HCT116 (cell line): Measurements from ENCODE around the gene PDE6B. TPM values are rescaled to one million over a fixed set of nuclear protein-coding genes. Genes with fewer than 3 reads are reported as not detected.

Source experiments
- ATAC-seq: fragments of 200-7000 bp; cut with Tn5 transposase; 2 replicates; pipeline ENCODE4 v1.9.1; 2020; ENCODE audit warnings: mild to moderate bottlenecking, moderate library complexity
- BruUV-seq: library from RNA; stranded (reverse); fragments of 400-500 nt; replicated peaks from 2 replicates; lab custom pipeline; 2021; lab: Mats Ljungman, UMichigan
- CTCF ChIA-PET: fragments of 300-600 bp; sonication (Branson Sonifier 250); formaldehyde crosslinking; loops from one replicate; lab custom pipeline; 2021; ENCODE audit warnings: antibody characterized with exemption; lab: Charles Lee
- POLR2A ChIA-PET: fragments of 300-600, 350-600 bp; sonication (Branson Sonifier 250); formaldehyde crosslinking; loops from one replicate; lab custom pipeline; 2021; ENCODE audit warnings: antibody characterized with exemption; lab: Charles Lee
- RAD21 ChIA-PET, 2 experiments: fragments of 300-600 bp; sonication (Branson Sonifier 250); formaldehyde crosslinking; loops; one replicate each; lab custom pipeline; 2023; ENCODE audit warnings: low total read pairs in 2 of 2; ENCODE audit not compliant: uncharacterized antibody in 2 of 2, unreplicated experiment in 2 of 2, low non-redundant PET in 1 of 2; lab: Charles Lee
- DNase-seq: peaks from one replicate; pipeline ENCODE4 v3.0.0-alpha.2; 2010; ENCODE audit warnings: low read depth, low spot score
- H2AFZ ChIP-seq: fragments of 200-600 bp; shearing (Covaris generic), sonication (generic); 2 replicates; pipeline ENCODE4 v1.6.1; 2017; ENCODE audit warnings: low read depth, mixed run types, mixed read lengths, antibody characterized with exemption, low read length; ENCODE audit not compliant: poor library complexity, severe bottlenecking
- H3K27ac ChIP-seq: 2 replicates; pipeline ENCODE4 v1.5.1; 2012; ENCODE audit warnings: low read depth, low read length
- H3K27me3 ChIP-seq: fragments of 200-600 bp; sonication (generic); 2 replicates; pipeline ENCODE4 v1.6.1; 2016; ENCODE audit warnings: mixed run types, low read length, mixed read lengths; ENCODE audit not compliant: insufficient read depth
- H3K36me3 ChIP-seq, 2 experiments: fragments of 200-500 bp in 1 of 2; fragments of 200-600 bp in 1 of 2; sonication (Bioruptor generic) in 1 of 2; sonication (generic) in 1 of 2; 2 replicates each; pipeline versions ENCODE4 v1.5.1 to v1.6.1; 2014 to 2016; ENCODE audit warnings: low read length in 2 of 2, inconsistent platforms in 1 of 2, mixed read lengths in 1 of 2, mixed run types in 1 of 2; ENCODE audit not compliant: insufficient read depth in 2 of 2, control insufficient read depth in 1 of 2
- H3K4me1 ChIP-seq, 2 experiments: fragments of 200-600 bp in 1 of 2; sonication (generic) in 1 of 2; 2 replicates each; pipeline versions ENCODE4 v1.5.1 to v1.6.1; 2012 to 2017; ENCODE audit warnings: low read length in 2 of 2, inconsistent platforms in 1 of 2, mild to moderate bottlenecking in 1 of 2, mixed read lengths in 1 of 2, mixed run types in 1 of 2, moderate library complexity in 1 of 2; ENCODE audit not compliant: insufficient read depth in 2 of 2, control insufficient read depth in 1 of 2
- H3K4me2 ChIP-seq: fragments of 200-600 bp; sonication (generic); 2 replicates; pipeline ENCODE4 v1.6.1; 2017; ENCODE audit warnings: mixed run types, low read length, mixed read lengths
- H3K4me3 ChIP-seq, 2 experiments: fragments of 200-600 bp in 1 of 2; sonication (generic) in 1 of 2; replicated peaks in 1 of 2; 2 replicates each; pipeline ENCODE4 v1.5.1; 2011 to 2016; ENCODE audit warnings: low read length in 2 of 2, control low read depth in 1 of 2, low read depth in 1 of 2, mild to moderate bottlenecking in 1 of 2, mixed read lengths in 1 of 2, mixed run types in 1 of 2
- H3K79me2 ChIP-seq: fragments of 200-600 bp; sonication (generic); 2 replicates; pipeline ENCODE4 v1.6.1; 2017; ENCODE audit warnings: mild to moderate bottlenecking, mixed run types, low read length, moderate library complexity, mixed read lengths; ENCODE audit not compliant: insufficient read depth
- H3K9ac ChIP-seq: fragments of 200-600 bp; sonication (generic); 2 replicates; pipeline ENCODE4 v1.6.1; 2016; ENCODE audit warnings: low read length, mixed read lengths
- H3K9me2 ChIP-seq: fragments of 200-600 bp; sonication (generic), shearing (Covaris generic); 2 replicates; pipeline ENCODE4 v1.6.1; 2017; ENCODE audit warnings: mixed run types, mild to moderate bottlenecking, moderate library complexity; ENCODE audit not compliant: insufficient read depth
- H3K9me3 ChIP-seq, 2 experiments: fragments of 200-500 bp in 1 of 2; fragments of 200-600 bp in 1 of 2; sonication (Bioruptor generic) in 1 of 2; sonication (generic) in 1 of 2; 2 replicates each; pipeline ENCODE4 v1.6.1; 2014 to 2017; ENCODE audit warnings: low read length in 2 of 2, mixed read lengths in 2 of 2, inconsistent platforms in 1 of 2, low read depth in 1 of 2, mild to moderate bottlenecking in 1 of 2, mixed run types in 1 of 2, moderate library complexity in 1 of 2; ENCODE audit not compliant: control insufficient read depth in 1 of 2, insufficient read depth in 1 of 2
- H4K20me1 ChIP-seq: fragments of 200-600 bp; sonication (generic), shearing (Covaris generic); 2 replicates; pipeline ENCODE4 v1.6.1; 2017; ENCODE audit warnings: mixed run types, mild to moderate bottlenecking, moderate library complexity; ENCODE audit not compliant: insufficient read depth
- CBX3 ChIP-seq: IDR thresholded peaks from 2 replicates; pipeline ENCODE4 v1.6.1; 2012; ENCODE audit warnings: low read depth
- CEBPB ChIP-seq: IDR thresholded peaks from 2 replicates; pipeline ENCODE4 v1.6.1; 2012; ENCODE audit warnings: low read depth
- ELF1 ChIP-seq: IDR thresholded peaks from 2 replicates; pipeline ENCODE4 v1.6.1; 2012; ENCODE audit warnings: low read depth, borderline replicate concordance
- EZH2phosphoT487 ChIP-seq: fragments of 200-600 bp; IDR thresholded peaks from 2 replicates; pipeline ENCODE4 v1.6.1; 2018; ENCODE audit warnings: antibody characterized with exemption, borderline replicate concordance
- FOSL1 ChIP-seq: IDR thresholded peaks from 2 replicates; pipeline ENCODE4 v1.6.1; 2012; ENCODE audit warnings: low read depth
- JUND ChIP-seq: IDR thresholded peaks from 2 replicates; pipeline ENCODE4 v1.6.1; 2012
- RAD21 ChIP-seq: IDR thresholded peaks from 2 replicates; pipeline ENCODE4 v1.6.1; 2012; ENCODE audit warnings: low read depth, mild to moderate bottlenecking
- SP1 ChIP-seq: IDR thresholded peaks from 2 replicates; pipeline ENCODE4 v1.6.1; 2012; ENCODE audit warnings: low read depth
- SRF ChIP-seq: IDR thresholded peaks from 2 replicates; pipeline ENCODE4 v1.6.1; 2012; ENCODE audit warnings: low read depth
- ZFX ChIP-seq: fragments of 450-650 bp; IDR thresholded peaks from 2 replicates; pipeline ENCODE4 v1.6.1; 2017
- intact Hi-C: fragments of 100-400 bp; cut with micrococcal nuclease; formaldehyde crosslinking; loops from 2 replicates; pipeline ENCODE4 v1.10.0; 2022
- total RNA-seq: library from RNA; stranded (reverse); gene quantifications from one replicate; pipeline ENCODE4 v1.2.1, GENCODE V29; 2021; ENCODE audit not compliant: unreplicated experiment
- TF ChIP-seq, protein P1 (sequence below): IDR thresholded peaks from 2 replicates; pipeline ENCODE4 v1.6.1; 2012; ENCODE audit warnings: low read depth
- TF ChIP-seq, protein P2 (sequence below), 3 experiments: fragments of 200-600 bp in 1 of 3; sonication (generic) in 1 of 3; IDR thresholded peaks in 2 of 3; conservative IDR thresholded peaks in 1 of 3; 2 replicates each; pipeline ENCODE4 v1.5.1; 2012 to 2017; ENCODE audit warnings: low read depth in 2 of 3, low read length in 2 of 3, antibody characterized with exemption in 1 of 3, borderline replicate concordance in 1 of 3, control low read depth in 1 of 3, mild to moderate bottlenecking in 1 of 3, mixed read lengths in 1 of 3, mixed run types in 1 of 3, moderate library complexity in 1 of 3; ENCODE audit not compliant: insufficient read depth in 1 of 3
- TF ChIP-seq, protein P3 (sequence below): IDR thresholded peaks from 2 replicates; pipeline ENCODE4 v1.6.1; 2012
- TF ChIP-seq, protein P4 (sequence below): IDR thresholded peaks from 2 replicates; pipeline ENCODE4 v1.6.1; 2012

The PDE6B gene
- total RNA-seq, 1 experiment from 2014 or later = not detected

DNA sequence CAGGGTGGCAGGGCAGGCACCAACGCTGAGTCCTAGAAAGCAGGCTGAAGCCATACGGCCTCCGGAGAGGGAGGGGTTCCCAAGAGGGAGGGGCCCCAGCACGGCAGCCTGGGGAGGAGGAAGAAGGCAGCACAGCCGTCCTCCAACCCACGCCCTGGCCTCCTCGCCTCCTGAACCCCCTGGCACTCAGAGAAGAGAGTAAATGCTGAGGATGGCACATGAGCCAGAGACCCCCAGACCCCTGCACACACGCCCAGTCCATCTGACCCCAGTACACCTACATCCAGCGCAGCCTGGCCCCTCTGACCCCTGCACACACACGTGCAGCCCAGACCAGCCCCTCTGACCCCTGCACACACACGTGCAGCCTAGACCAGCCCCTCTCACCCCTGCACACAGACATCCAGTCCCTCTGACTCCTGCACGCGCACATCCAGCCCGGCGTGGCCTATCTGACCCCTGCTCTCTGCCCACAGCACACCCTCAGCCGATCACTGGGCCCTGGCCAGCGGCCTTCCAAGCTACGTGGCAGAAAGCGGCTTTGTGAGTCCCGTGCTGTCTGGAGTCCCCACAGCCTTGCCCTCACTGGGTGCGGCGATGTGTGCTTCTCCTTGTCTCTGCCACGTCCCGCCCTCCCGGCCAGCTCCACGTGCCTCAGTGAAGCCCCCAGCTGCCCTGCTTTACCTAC is 30.2 kb downstream of the PDE6B start:
- Histone ChIP-seq H3K27me3 (no peaks in the 10 kb centered on the region), H3K4me2 (no peak overlapping the region), H4K20me1 (no peaks in the 10 kb centered on the region), H3K9me2 (no peaks in the 10 kb centered on the region), H3K9ac (no peak overlapping the region), H3K36me3 (no peaks in the 10 kb centered on the region), H3K4me1 (no peaks in the 10 kb centered on the region), H3K27ac (no peak overlapping the region), H3K9me3 (no peaks in the 10 kb centered on the region), H2AFZ (no peak overlapping the region), H3K79me2 (no peaks in the 10 kb centered on the region), H3K4me3 (no peak overlapping the region)
- RAD21 ChIA-PET = no interaction called here
- TF ChIP-seq, protein P1, sequence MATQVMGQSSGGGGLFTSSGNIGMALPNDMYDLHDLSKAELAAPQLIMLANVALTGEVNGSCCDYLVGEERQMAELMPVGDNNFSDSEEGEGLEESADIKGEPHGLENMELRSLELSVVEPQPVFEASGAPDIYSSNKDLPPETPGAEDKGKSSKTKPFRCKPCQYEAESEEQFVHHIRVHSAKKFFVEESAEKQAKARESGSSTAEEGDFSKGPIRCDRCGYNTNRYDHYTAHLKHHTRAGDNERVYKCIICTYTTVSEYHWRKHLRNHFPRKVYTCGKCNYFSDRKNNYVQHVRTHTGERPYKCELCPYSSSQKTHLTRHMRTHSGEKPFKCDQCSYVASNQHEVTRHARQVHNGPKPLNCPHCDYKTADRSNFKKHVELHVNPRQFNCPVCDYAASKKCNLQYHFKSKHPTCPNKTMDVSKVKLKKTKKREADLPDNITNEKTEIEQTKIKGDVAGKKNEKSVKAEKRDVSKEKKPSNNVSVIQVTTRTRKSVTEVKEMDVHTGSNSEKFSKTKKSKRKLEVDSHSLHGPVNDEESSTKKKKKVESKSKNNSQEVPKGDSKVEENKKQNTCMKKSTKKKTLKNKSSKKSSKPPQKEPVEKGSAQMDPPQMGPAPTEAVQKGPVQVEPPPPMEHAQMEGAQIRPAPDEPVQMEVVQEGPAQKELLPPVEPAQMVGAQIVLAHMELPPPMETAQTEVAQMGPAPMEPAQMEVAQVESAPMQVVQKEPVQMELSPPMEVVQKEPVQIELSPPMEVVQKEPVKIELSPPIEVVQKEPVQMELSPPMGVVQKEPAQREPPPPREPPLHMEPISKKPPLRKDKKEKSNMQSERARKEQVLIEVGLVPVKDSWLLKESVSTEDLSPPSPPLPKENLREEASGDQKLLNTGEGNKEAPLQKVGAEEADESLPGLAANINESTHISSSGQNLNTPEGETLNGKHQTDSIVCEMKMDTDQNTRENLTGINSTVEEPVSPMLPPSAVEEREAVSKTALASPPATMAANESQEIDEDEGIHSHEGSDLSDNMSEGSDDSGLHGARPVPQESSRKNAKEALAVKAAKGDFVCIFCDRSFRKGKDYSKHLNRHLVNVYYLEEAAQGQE = no peak
- no TSS peak for BruUV-seq
- DNase-seq (no peak), ATAC-seq (no peak)
- intact Hi-C loops = no loop called here
- POLR2A ChIA-PET = no interaction called here
- CTCF ChIA-PET = no interaction called here

DNA sequence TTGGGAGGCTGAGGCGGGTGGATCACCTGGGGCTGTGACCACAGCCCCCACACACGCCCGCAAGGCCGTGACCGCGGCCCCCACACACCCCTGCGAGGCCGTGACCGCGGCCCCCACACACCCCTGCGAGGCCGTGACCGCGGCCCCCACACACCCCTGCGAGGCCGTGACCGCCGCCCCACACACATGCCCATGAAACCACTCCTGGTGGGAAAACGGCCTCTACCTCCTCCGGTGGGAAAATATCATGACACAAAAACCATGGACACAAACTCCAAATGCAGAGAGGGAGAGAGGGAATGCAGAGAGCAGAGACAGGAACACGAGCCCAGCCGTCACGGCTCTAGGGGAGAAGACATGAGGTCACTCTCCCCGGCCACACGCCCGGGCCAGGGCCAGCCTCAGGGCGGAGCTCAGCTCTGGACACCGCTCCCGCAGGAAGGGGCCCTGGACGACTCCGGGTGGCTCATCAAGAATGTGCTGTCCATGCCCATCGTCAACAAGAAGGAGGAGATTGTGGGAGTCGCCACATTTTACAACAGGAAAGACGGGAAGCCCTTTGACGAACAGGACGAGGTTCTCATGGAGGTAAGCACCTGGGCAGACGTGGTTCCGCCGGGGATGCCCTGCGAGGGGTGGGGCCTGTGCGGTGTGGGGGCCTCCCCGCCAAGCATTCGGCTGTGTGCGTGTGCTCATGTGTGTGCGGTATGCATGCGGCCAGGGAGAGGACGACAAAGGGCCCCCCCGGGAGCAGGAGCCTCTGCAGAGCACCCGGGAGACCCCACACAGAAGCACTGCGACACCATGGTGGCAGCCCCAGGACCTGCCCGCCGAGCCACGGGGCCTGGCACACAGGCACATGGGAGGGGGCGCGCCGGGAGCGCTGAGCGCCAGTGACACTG is 31.3 kb downstream of the PDE6B start:
- ATAC-seq (no peak), DNase-seq (no peak)
- H2AFZ ChIP-seq = no peak overlapping the region
- H3K79me2 ChIP-seq = no peaks in the 10 kb centered on the region
- no peaks in the 10 kb centered on the region for H3K27me3 ChIP-seq
- H3K4me2 ChIP-seq = no peak overlapping the region
- no peak overlapping the region for H3K4me3 ChIP-seq
- H3K9me2 ChIP-seq = no peaks in the 10 kb centered on the region
- no peak overlapping the region for H3K9ac ChIP-seq
- H3K9me3 ChIP-seq = no peaks in the 10 kb centered on the region
- H3K27ac ChIP-seq = no peak overlapping the region
- no peaks in the 10 kb centered on the region for H3K4me1 ChIP-seq
- CTCF ChIA-PET = no interaction called here
- intact Hi-C loops = no loop called here
- no peaks in the 10 kb centered on the region for H4K20me1 ChIP-seq
- POLR2A ChIA-PET = no interaction called here
- H3K36me3 ChIP-seq = no peaks in the 10 kb centered on the region
- RAD21 ChIA-PET = no interaction called here
- BruUV-seq = no TSS peak
- TF ChIP-seq, protein P2, sequence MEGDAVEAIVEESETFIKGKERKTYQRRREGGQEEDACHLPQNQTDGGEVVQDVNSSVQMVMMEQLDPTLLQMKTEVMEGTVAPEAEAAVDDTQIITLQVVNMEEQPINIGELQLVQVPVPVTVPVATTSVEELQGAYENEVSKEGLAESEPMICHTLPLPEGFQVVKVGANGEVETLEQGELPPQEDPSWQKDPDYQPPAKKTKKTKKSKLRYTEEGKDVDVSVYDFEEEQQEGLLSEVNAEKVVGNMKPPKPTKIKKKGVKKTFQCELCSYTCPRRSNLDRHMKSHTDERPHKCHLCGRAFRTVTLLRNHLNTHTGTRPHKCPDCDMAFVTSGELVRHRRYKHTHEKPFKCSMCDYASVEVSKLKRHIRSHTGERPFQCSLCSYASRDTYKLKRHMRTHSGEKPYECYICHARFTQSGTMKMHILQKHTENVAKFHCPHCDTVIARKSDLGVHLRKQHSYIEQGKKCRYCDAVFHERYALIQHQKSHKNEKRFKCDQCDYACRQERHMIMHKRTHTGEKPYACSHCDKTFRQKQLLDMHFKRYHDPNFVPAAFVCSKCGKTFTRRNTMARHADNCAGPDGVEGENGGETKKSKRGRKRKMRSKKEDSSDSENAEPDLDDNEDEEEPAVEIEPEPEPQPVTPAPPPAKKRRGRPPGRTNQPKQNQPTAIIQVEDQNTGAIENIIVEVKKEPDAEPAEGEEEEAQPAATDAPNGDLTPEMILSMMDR (IDR thresholded peaks at IDR 0.05 in 2 of 3, conservative IDR thresholded peaks at IDR 0.05 in 1 of 3; ENCODE audit: borderline replicate concordance in 1 of 3, insufficient read depth in 1 of 3, low read depth in 2 of 3, low read length in 2 of 3) = no peak
- TF ChIP-seq ELF1 = no peak
- no peak for TF ChIP-seq FOSL1
- TF ChIP-seq RAD21 = no peak
- TF ChIP-seq EZH2phosphoT487 = no peak
- TF ChIP-seq, protein P3, sequence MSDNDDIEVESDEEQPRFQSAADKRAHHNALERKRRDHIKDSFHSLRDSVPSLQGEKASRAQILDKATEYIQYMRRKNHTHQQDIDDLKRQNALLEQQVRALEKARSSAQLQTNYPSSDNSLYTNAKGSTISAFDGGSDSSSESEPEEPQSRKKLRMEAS = no peak
- no peak for TF ChIP-seq SRF
- no peak for TF ChIP-seq JUND
- no peak for TF ChIP-seq ZFX
- TF ChIP-seq SP1 = no peak
- no peak for TF ChIP-seq CBX3
- TF ChIP-seq, protein P4, sequence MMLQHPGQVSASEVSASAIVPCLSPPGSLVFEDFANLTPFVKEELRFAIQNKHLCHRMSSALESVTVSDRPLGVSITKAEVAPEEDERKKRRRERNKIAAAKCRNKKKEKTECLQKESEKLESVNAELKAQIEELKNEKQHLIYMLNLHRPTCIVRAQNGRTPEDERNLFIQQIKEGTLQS = no peak
- no peak for TF ChIP-seq CEBPB
